ENCODE measurements around the gene PI4KA.

GRCh38 chr22:20744456-20744855 is 114.2 kb downstream of the PI4KA start:
- TF ChIP-seq POLR2A (IDR thresholded peaks at IDR 0.05; ENCODE audit: low read length) (no peak), GATA1 (IDR thresholded peaks at IDR 0.05; ENCODE audit: low read depth, low read length) (no peak)
